Measurements from ENCODE around the gene SLC35G3.
"Not testable (repeated sequence)": the region's sequence is repeated elsewhere in the genome, so short reads cannot be mapped to it uniquely, and the experiment has no call there.

The SLC35G3 gene

DNA sequence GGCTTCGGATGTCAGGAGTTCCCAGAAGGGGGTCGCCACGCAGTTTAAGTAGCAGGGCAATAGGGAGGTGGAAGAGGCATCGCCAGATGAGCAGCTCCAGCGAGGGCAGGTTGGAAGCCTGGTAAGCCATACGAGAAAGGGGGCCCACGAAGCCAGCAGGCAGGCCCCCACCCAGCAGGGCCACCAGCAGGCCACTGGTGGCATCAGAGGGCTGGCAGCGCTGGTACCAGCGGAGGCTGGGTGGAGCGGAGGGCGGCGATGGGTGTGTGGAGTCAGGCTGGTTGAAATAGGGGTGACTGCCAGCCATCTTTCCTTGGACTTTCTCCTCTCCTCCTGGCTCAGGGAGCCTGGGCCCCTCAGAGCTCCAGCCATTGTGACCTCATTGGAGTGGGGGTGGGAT is at the start of gene SLC35G3:
SLC35G3 (minus strand) TSS at position 393 of the 400 bp plus-strand sequence; CDS start at position 307, 86 bp downstream.
- DNase-seq, result not testable (repeated sequence)

GRCh38 chr17:35243561-35244340 is 49.6 kb upstream of the SLC35G3 start:
- no peak for DNase-seq

DNA sequence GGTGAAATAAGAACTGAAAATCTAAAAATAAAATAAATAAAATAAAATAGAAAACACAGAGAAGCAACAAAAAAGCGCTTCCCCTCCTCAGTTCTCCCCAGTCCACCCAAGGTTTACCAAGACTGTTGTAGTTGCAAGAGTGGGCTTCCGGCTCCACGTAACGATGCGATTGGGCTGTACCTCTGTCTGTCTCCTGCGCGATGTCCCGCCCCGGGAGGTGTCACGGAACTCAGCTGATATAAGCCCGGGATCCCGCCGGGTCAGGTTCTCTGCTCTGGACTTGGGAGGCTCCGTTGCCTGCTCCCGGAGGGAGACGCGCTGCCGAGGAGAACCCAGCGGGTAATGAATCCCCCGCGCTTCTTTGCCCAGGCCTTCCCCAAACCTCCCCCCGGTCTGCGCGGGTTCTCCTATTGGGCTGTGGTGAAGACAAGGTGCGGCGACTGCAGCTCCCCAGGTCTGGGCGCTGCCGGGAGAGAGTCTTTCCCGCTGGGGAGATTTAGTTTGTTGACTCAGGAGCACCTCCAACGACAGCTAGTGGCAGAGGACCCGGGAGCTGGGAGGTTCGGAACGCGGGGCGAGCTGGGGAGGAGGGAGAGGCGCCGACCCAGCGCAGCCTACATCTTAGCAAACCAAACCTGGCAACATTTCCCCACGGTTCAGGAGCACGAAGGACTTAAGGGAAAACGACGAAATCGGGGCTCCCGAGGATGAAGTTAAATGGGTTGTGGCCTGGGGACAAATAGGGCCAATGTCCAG is 48.8 kb upstream of the SLC35G3 start, which contains the start of gene SLFN5:
SLFN5 (plus strand) TSS at position 268 of the 756 bp plus-strand sequence. CDS start 15,619 bp downstream, outside the sequence.
- peak; percentile 89 for DNase-seq

DNA sequence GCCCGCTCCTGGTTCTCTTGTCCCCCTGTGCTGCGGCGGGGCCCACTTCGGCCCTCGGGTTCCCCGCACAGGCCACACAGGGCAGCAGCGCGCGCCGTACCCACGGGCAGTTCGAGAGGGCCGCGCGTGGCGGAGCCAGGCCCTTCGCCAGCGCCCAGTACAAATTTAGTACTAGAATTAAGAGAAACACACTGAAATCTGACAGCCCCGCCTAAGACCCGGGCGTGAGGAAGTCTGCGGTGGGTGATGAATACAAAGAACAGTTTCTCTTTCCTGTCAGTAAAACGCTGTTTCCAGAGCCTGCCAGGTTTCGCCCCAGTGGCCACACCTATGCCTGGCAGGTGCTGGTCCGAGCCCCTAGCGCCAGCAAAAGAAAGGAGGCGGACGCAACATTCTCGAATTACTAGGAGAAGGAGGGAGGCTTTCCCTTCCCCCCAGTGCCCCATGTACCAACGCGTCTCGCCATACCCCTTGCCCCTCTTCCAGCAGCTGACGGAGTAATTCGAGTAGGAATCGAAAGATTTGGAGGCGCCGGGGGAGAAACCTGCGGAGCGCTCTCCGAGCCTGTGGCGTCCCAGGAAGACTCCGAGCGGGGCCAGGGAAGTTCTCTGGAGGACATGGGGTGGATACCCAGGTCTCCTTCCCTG is 48.1 kb upstream of the SLC35G3 start:
- DNase-seq, result peak; percentile 89

DNA sequence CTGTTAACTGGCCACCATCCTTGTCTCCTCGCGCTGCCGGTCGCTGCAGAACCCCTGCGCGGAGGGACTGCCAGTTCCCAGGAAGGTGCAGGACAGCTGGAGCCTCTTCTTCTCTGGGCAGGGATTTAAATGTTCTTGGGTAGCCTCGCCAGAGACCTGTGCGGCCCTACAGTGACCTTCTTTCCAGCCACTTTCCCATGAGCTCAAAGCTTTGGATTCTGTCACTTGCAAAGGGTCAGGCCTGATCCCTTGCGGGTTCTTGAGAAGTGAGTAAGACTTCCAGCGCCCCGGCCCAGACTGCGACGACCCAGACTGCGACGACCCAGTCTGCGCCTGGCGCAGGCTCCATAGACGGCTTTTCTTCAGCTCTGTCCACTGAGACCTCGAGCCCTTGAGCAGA is 47.3 kb upstream of the SLC35G3 start:
- no peak for DNase-seq

DNA sequence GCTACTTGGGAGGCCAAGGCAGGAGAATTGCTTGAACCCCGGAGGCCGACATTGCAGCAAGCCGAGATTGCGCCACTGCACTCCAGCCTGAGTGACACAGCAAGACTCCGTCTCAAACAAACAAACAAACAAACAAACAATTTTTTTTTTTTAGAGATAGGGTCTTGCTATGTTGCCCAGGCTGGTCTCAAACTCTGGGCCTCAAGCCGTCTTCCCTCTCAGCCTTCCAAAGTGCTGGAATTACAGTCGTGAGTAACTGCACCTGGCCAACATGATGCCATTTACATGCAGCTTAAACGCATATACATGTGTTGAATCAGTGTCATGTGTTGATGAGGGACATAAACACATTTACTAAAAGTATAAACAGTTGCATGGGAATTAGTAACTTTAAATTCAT is 46.7 kb upstream of the SLC35G3 start:
- no peak for DNase-seq

GRCh38 chr17:35239823-35240222 is 45.6 kb upstream of the SLC35G3 start:
- DNase-seq, result no peak

GRCh38 chr17:35238821-35239220 is 44.6 kb upstream of the SLC35G3 start:
- no peak for DNase-seq

- no peak for DNase-seq
Measured at GRCh38 chr17:35236821-35237220, 42.6 kb upstream of the SLC35G3 start.

DNA sequence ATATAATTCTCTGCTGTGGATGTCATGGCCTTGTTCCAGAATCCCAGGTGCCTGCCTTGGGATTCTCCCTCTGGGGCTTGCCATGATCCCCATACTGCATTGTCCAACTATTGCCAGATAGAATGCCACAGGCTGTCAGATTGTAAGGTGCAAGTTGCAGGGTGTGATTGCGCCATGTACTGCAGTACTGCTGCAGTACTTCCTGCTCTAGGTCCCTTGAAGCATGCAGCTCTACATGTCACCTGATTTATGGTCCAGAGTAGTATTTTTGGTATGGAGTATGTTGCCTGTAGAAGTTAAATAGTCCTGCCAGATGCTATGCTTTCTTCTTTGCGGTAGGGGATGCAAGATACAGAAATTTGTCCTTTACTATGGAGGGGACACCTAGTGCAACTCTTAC is 41.7 kb upstream of the SLC35G3 start:
- no peak for DNase-seq

DNA sequence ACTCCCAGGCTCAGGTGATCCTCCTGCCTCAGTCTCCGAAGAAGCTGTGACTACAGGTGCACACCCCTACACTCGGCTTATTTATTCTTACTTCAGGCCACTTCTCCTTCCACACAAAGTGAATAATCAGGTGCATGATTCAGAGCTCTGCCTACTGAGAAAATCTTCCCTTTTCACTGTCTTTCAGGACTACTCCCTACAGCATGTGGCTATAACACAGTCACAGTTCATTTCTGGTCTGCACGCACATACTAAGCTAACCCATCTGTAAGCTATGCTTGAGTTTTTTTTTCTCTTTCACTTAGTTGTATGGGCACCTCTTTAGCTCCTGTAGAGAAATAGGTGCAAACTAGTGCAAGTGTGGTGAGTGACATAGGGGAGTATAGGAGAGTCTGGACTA is 41.1 kb upstream of the SLC35G3 start:
- no peak for DNase-seq

- not testable (repeated sequence) for DNase-seq
Measured at GRCh38 chr17:35234315-35234714, 40.1 kb upstream of the SLC35G3 start.

DNA sequence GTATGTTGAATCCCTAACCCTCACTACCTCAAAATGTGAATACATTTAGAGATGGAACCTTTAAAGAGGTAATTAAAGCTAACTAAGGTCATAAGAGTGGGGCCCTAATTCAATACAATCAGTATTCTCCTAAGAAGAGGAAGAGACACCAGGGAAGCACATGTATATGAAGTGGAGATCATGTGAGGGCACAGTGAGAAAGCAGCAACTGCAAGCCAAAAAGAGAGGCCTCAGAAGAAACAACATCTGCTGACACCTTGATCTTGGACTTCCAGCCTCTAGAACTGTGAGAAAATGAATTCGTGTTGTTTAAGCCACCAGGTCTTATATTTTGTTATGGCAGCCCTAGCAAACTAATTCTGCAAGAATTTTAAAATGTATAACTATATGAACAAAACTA is 35.4 kb upstream of the SLC35G3 start:
- DNase-seq, result no peak

DNA sequence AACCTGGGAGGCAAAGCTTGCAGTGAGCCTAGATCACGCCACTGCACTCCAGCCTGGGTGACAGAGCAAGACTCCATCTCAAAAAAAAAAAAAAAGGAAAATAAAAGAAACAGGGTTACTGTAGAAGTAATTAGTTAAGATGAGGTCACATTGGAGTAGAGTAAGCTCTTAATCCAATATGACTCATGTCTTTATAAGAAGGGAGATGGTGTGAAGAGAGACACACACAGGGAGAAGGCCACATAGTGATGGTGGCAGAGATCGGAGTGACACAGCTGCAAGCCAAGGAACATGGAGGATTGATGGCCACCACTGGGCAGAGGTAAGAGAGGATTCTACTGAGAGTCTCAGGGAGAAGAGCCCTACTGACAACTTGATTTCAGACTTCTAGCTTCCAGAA is 33.4 kb upstream of the SLC35G3 start:
- no peak for DNase-seq

- DNase-seq, result no peak
Measured at GRCh38 chr17:35224436-35224835, 30.2 kb upstream of the SLC35G3 start.

DNA sequence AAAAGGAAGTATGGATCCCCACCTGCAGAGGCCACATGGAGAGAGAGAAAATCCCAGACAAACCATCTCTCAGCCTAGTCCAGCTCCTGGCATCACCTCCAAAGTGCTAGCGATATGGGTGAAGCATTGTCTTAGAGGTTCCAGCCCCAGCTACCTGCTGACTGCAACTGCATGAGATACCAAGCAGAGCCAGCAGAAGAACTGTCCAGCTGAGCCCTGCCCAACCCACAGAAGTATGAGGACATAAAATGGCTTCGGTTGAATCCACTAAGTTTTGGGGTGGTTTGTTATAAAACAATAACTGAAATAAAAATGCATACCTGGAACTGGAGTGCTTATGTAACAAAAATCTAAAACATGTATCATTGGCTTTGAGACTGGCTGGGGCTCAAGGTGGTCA is 28.3 kb upstream of the SLC35G3 start:
- no peak for DNase-seq

DNA sequence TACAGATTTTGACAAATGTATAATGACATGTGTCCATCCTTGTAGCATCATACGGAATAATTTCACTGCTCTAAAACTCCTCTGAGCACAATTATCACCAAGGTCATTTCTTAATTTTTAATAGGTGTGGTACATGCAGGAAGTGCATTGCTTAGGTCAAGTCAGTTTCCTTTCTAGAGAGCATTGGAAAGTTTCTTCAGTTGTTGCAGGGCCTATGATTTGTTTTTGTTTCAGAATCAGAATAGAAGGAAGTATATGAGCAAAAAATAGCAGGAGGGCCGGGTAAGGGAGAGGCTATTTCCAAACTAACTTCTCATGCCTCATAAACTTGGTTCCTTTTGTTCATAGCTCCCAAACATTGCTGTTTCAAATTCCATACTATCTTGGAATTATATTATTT is 24.7 kb upstream of the SLC35G3 start:
- no peak for DNase-seq

- no peak for DNase-seq
Measured at GRCh38 chr17:35217107-35217506, 22.9 kb upstream of the SLC35G3 start.

DNA sequence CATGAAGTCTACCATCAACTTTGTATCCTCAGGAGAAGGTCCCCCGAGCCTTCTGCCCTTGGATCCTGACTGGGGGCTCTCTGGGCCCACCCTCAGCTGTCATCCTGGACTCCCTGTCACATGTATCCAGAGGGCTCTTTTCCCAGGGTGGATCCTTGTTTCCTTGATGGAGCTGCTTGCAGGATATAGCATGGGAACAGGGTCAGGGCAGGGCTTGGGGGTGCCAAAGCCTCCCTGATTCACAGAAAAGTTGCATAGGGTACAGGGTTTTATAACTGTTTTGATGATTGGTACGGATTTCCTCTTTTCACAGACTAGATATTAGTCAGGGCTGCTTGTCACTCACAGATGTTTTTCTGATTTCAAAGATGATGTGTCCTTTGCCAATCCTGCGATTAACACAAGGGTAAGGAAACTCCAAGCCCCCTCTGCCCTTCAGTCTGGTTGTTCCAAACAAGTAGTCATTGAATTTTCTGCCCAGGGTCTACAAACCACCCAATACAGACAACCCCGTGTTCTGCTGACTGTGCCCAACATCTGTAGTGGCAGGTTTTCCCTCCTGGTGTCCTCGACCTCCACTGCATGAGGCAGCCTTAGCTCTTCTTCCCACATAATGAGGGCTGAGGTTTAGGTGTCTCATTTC is 20.6 kb upstream of the SLC35G3 start:
- DNase-seq, result no peak

GRCh38 chr17:35214192-35214591 is 20.0 kb upstream of the SLC35G3 start:
- no peak for DNase-seq

GRCh38 chr17:35213412-35213940 is 19.3 kb upstream of the SLC35G3 start:
- no peak for DNase-seq

- DNase-seq, result no peak
Measured at GRCh38 chr17:35212668-35213067, 18.5 kb upstream of the SLC35G3 start.

DNA sequence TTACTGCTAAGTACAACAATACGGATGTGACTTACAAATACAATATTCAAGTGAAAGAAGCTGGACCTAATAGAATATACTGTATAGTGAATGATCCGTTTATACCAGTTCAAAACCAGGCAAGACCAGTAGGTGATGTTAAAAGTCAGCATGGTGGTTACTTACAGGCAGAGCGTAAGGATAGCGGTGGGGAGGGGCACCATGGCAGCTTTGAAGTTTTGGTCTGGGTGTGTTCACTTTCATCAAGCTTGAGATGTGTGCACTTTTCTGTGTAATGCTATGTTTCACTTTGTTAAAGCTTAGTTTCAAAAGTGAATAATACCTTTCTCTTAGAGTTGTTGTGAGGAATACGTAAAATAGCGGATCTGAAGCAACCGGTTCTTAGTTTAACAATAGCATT is 16.5 kb upstream of the SLC35G3 start:
- no peak for DNase-seq
